Stimulated activated CD4-positive, alpha-beta T cell treated with anti-CD3 and anti-CD28 coated beads, Interleukin-1b, Interleukin-23, amount 100 ng/mL, for 4 hours (primary cell): Measurements from ENCODE around the gene PRR20B.
"Not testable (repeated sequence)": the region's sequence is repeated elsewhere in the genome, so short reads cannot be mapped to it uniquely, and the experiment has no call there.

ENCODE experiments used
- DNase-seq, 2 donors: peaks; one replicate each; pipeline ENCODE4 v3.0.0-alpha.2; 2020; ENCODE audit warnings: low read depth in 2 of 2

The PRR20B gene

DNA sequence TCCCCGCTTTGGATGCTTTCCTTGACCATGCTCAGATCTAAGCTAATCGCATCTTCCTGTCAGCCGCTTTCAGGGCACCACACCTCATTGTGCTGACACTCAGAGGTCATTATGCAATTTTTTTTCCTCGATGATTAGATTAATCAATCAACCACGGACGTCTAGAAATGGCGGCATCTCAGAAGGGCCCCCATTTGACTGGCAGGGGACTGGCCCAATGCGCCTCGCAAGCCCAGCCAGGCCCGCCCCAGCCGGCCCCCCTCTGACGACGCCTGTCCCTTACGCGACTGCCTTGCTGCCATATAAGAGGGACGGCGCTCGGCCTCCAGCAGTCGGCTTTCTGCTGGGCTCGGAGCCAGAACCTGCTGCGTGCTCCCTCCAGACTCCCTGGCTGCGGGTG is at the start of gene PRR20B:
TSS of gene PRR20B (plus strand) at position 301 of the 400 bp plus-strand sequence. CDS start 387 bp downstream, outside the sequence.
- not testable (repeated sequence) for DNase-seq

GRCh38 chr13:57114945-57115344 is 32.3 kb upstream of the PRR20B start:
- DNase-seq = no peak

DNA sequence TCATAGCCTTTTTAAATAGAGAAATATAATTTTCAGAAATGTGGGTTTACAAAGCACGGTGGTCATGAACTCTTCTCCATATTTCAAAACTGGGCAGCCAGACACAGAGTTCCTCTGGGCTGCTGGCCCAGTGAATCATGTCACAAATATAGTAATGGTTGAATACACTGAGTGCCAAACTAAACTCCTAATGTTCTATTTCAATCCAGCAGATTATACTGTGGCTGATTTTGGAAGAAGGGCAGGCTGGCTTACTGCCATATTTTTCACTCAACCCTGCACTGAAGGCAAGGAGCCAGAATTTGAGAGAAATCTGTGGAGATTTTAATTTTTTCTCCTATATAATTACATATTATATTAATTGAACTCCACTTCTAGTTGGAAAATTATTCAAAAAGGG is 23.6 kb upstream of the PRR20B start:
- no peak for DNase-seq

- DNase-seq = no peak
Measured at GRCh38 chr13:57128909-57129308, 18.4 kb upstream of the PRR20B start.

GRCh38 chr13:57136093-57136492 is 11.2 kb upstream of the PRR20B start:
- no peak for DNase-seq

DNA sequence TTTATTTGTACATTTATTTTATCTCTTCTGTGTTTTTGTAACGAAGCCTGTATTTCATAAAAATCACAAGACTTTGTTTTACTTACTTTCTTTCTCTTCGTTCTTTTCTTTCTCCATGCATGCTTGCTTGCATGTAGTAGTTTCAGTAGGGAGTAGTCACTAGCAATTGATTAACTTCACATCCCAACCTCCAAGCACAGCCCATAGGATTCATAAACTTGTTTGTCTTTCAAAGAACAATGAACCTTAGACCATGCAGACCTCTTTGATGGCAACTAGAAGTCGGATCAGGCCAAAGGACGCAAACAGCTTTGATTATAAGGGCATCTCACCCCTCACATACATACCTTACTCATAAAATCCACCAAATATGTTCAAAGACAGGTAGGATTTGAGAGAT is 9.7 kb upstream of the PRR20B start:
- DNase-seq = no peak

DNA sequence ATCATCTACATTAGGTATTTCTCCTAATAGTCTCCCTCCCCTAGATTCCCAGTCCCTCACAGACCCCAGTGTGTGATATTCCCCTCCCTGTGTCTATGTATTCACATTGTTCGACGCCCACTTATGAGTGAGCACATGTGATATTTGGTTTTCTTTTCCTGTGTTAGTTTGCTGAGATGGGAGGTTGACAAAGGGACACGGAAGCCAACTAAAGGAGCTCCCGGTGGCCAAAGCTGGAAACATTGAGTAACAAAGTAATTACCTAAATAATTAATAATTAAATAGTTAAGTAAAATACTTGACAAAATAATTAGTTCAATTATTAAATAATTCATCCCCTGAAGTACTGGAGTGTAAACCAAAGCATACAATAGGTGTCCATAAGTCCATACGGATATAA is 8.3 kb upstream of the PRR20B start:
- no peak for DNase-seq

- DNase-seq = not testable (repeated sequence)
Measured at GRCh38 chr13:57139781-57140180, 7.5 kb upstream of the PRR20B start.

GRCh38 chr13:57140235-57140968 is 6.9 kb upstream of the PRR20B start, which contains the start of gene PRR20A:
PRR20A (plus strand) TSS chr13:57140918; CDS start chr13:57141305, 387 bp downstream.
- DNase-seq = not testable (repeated sequence)

- DNase-seq = not testable (repeated sequence)
Measured at GRCh38 chr13:57148106-57148505, 818 bp downstream of the PRR20B start.

DNA sequence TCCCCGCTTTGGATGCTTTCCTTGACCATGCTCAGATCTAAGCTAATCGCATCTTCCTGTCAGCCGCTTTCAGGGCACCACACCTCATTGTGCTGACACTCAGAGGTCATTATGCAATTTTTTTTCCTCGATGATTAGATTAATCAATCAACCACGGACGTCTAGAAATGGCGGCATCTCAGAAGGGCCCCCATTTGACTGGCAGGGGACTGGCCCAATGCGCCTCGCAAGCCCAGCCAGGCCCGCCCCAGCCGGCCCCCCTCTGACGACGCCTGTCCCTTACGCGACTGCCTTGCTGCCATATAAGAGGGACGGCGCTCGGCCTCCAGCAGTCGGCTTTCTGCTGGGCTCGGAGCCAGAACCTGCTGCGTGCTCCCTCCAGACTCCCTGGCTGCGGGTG is 6.5 kb downstream of the PRR20B start, which contains the start of gene PRR20C:
TSS of gene PRR20C (plus strand) at position 301 of the 400 bp plus-strand sequence. CDS start 387 bp downstream, outside the sequence.
- DNase-seq = not testable (repeated sequence)

DNA sequence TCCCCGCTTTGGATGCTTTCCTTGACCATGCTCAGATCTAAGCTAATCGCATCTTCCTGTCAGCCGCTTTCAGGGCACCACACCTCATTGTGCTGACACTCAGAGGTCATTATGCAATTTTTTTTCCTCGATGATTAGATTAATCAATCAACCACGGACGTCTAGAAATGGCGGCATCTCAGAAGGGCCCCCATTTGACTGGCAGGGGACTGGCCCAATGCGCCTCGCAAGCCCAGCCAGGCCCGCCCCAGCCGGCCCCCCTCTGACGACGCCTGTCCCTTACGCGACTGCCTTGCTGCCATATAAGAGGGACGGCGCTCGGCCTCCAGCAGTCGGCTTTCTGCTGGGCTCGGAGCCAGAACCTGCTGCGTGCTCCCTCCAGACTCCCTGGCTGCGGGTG is 13.0 kb downstream of the PRR20B start, which contains the start of gene PRR20D:
TSS of gene PRR20D (plus strand) at position 301 of the 400 bp plus-strand sequence. CDS start 387 bp downstream, outside the sequence.
- not testable (repeated sequence) for DNase-seq

- not testable (repeated sequence) for DNase-seq
Measured at GRCh38 chr13:57166897-57167296, 19.6 kb downstream of the PRR20B start, which contains the start of gene PRR20E. PRR20E (plus strand) TSS chr13:57167197; CDS start chr13:57167584, 387 bp downstream.

- no peak for DNase-seq
Measured at GRCh38 chr13:57191667-57192066, 44.4 kb downstream of the PRR20B start.
